Measurements from ENCODE around the gene SFMBT2. TPM values are rescaled to one million over a fixed set of nuclear protein-coding genes. Genes with fewer than 3 reads are reported as not detected.

Gene SFMBT2
- total and polyA plus RNA-seq, 5 donors from 2014 or later: 1.3 to 21.2 (median 1.6) TPM

DNA sequence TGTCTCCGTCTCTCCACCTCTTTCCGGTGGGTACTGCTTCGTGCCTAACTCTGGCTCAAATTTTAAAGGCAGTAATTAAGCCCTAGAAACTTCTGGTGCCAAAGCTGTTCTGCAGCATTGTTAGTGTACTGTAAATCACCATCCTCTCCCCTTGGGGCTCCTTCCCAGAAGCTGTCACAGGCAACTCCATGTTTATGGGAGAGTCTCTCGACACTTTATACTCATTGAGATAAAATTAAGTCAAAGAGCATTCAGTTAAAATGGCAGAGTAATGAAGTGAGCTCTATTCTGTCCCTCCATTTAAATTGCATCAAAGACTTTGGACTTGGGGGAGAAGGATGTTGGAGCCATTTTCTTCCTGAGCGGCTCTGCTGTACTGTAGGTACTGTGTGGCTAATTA, 274.8 kb downstream of the SFMBT2 start:
- Mint-ChIP-seq H3K4me3 (no peak overlapping the region), H3K27ac (no peak overlapping the region), H3K9me3 (peaks cover 0 to 2% (median 0%) of the 10 kb centered on the region in 7 donors), H3K36me3 (peaks cover 8% of the 10 kb centered on the region), H3K4me1 (peaks cover 0 to 8% (median 0%) of the 10 kb centered on the region in 4 donors), H3K27me3 (peaks cover 23% of the 10 kb centered on the region)
- ATAC-seq (ENCODE audit: low read depth in 2 of 2): no peak
- H3K36me3 ChIP-seq (ENCODE audit: control insufficient read depth, insufficient read depth, low read length): no peaks in the 10 kb centered on the region
- H3K27me3 ChIP-seq (ENCODE audit: control insufficient read depth, insufficient read depth, low read length): peaks cover 2% of the 10 kb centered on the region
- H3K4me1 ChIP-seq (ENCODE audit: control insufficient read depth, insufficient read depth, low read length, poor library complexity, severe bottlenecking): no peaks in the 10 kb centered on the region
- no peak overlapping the region for H3K27ac ChIP-seq (ENCODE audit: insufficient read depth, low read length, poor library complexity, severe bottlenecking)
- DNase-seq: no peak
- H3K4me3 ChIP-seq (ENCODE audit: low read depth, low read length): no peak overlapping the region
- H3K9me3 ChIP-seq (ENCODE audit: control insufficient read depth in 2 of 2, low read length in 2 of 2): no peaks in the 10 kb centered on the region

DNA sequence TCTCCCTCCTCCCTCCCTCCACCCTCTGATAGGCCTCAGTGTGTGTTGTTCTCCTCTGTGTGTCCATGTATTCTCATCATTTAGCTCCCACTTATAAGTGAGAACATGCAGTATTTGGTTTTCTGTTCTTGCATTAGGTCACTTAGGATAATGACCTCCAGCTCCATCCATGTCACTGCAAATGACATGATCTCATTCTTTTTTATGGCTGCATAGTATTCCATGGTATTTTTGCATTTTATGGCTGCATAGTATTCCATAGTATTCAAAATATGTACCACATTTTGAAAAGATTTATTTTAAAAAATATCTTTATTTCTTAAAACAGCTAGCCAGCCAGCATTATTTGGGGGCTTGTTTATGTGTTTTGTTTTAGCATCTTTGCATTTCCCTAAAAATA, 275.6 kb downstream of the SFMBT2 start:
- Mint-ChIP-seq H3K27ac (no peak overlapping the region), H3K36me3 (peaks cover 8% of the 10 kb centered on the region), H3K27me3 (peaks cover 23% of the 10 kb centered on the region), H3K9me3 (peaks cover 0 to 2% (median 0%) of the 10 kb centered on the region in 7 donors), H3K4me3 (no peak overlapping the region), H3K4me1 (peaks cover 0 to 8% (median 0%) of the 10 kb centered on the region in 4 donors)
- H3K4me1 ChIP-seq (ENCODE audit: control insufficient read depth, insufficient read depth, low read length, poor library complexity, severe bottlenecking): no peaks in the 10 kb centered on the region
- H3K27ac ChIP-seq (ENCODE audit: insufficient read depth, low read length, poor library complexity, severe bottlenecking): no peak overlapping the region
- peaks cover 2% of the 10 kb centered on the region for H3K27me3 ChIP-seq (ENCODE audit: control insufficient read depth, insufficient read depth, low read length)
- no peaks in the 10 kb centered on the region for H3K9me3 ChIP-seq (ENCODE audit: control insufficient read depth in 2 of 2, low read length in 2 of 2)
- H3K36me3 ChIP-seq (ENCODE audit: control insufficient read depth, insufficient read depth, low read length): no peaks in the 10 kb centered on the region
- no peak overlapping the region for H3K4me3 ChIP-seq (ENCODE audit: low read depth, low read length)
- ATAC-seq (ENCODE audit: low read depth in 2 of 2) (no peak), DNase-seq (no peak)

DNA sequence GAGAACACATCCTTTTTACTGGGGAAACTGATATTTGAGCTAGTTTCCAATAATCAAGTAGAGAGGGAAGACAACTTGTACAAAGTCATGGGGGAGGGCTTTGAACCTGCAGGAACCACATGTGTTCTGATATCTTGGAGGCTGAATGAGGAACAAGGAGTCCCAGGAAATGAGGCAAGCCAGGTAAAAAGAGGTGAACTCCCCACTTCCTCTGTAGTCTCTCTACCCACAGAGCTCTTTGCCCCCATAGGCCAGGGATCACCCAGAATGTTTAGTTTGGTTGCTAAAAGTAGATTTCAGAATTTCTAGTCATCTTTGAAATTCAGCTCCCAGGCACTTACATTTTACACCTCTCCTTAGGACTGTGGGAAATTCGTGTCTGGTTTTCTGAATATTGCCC, 276.4 kb downstream of the SFMBT2 start:
- Histone ChIP-seq H3K27ac (ENCODE audit: insufficient read depth, low read length, poor library complexity, severe bottlenecking) (no peak overlapping the region), H3K27me3 (ENCODE audit: control insufficient read depth, insufficient read depth, low read length) (peaks cover 2% of the 10 kb centered on the region), H3K4me1 (ENCODE audit: control insufficient read depth, insufficient read depth, low read length, poor library complexity, severe bottlenecking) (no peaks in the 10 kb centered on the region), H3K4me3 (ENCODE audit: low read depth, low read length) (no peak overlapping the region), H3K36me3 (ENCODE audit: control insufficient read depth, insufficient read depth, low read length) (no peaks in the 10 kb centered on the region), H3K9me3 (ENCODE audit: control insufficient read depth in 2 of 2, low read length in 2 of 2) (no peaks in the 10 kb centered on the region)
- ATAC-seq (ENCODE audit: low read depth in 2 of 2) (no peak), DNase-seq (no peak)
- Mint-ChIP-seq H3K36me3 (peaks cover 8% of the 10 kb centered on the region), H3K4me1 (peaks cover 0 to 8% (median 0%) of the 10 kb centered on the region in 4 donors), H3K27me3 (peaks cover 23% of the 10 kb centered on the region), H3K4me3 (no peak overlapping the region), H3K27ac (no peak overlapping the region), H3K9me3 (peaks cover 0 to 2% (median 0%) of the 10 kb centered on the region in 7 donors)

DNA sequence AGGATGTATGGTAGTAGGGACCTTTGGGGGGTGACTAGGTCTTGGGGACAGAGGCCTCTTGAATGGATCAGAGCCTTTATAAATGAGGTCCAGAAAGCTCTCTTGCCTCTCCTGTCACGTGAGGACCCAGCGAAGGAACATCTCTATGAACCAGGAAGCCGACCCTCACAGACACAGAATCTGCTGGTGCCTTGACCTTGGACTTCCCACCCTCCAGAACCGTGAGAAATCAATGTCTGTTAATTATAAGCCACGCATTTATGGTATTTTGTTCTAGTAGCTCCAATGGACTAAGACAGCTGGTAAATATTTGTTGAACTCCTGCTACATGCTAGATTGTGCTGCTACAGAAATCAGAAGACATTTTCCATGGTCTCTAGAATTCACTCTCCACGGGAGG, 276.9 kb downstream of the SFMBT2 start:
- H3K36me3 ChIP-seq (ENCODE audit: control insufficient read depth, insufficient read depth, low read length): no peaks in the 10 kb centered on the region
- H3K4me1 Mint-ChIP-seq: peaks cover 0 to 8% (median 0%) of the 10 kb centered on the region in 4 donors
- H3K4me3 ChIP-seq (ENCODE audit: low read depth, low read length): no peak overlapping the region
- DNase-seq (no peak), ATAC-seq (ENCODE audit: low read depth in 2 of 2) (no peak)
- peaks cover 0 to 2% (median 0%) of the 10 kb centered on the region in 7 donors for H3K9me3 Mint-ChIP-seq
- H3K9me3 ChIP-seq (ENCODE audit: control insufficient read depth in 2 of 2, low read length in 2 of 2): no peaks in the 10 kb centered on the region
- peaks cover 2% of the 10 kb centered on the region for H3K27me3 ChIP-seq (ENCODE audit: control insufficient read depth, insufficient read depth, low read length)
- H3K27ac Mint-ChIP-seq: no peak overlapping the region
- H3K27ac ChIP-seq (ENCODE audit: insufficient read depth, low read length, poor library complexity, severe bottlenecking): no peak overlapping the region
- H3K27me3 Mint-ChIP-seq: peaks cover 23% of the 10 kb centered on the region
- no peak overlapping the region for H3K4me3 Mint-ChIP-seq
- no peaks in the 10 kb centered on the region for H3K4me1 ChIP-seq (ENCODE audit: control insufficient read depth, insufficient read depth, low read length, poor library complexity, severe bottlenecking)
- peaks cover 8% of the 10 kb centered on the region for H3K36me3 Mint-ChIP-seq

DNA sequence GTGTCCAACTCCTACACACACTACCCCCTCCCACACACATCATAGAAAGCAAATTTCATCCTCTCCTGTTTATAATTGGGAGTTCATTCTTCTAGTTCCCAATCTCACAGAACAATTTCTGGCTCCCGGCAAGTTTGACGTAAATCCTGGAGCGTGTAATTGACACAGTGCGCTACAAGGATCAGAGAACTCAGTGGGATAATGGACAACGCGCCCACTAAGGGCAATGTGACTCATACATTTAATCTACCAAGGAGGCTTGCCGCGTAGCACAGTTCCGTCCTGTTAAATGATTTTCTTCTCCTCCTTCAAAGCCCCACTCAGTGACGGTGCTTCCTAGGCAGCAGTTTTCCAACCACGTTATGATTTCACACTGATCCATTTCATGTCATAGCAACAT, 277.6 kb downstream of the SFMBT2 start:
- Mint-ChIP-seq H3K9me3 (peaks cover 0 to 2% (median 0%) of the 10 kb centered on the region in 7 donors), H3K27me3 (peaks cover 23% of the 10 kb centered on the region), H3K27ac (no peak overlapping the region), H3K4me3 (no peak overlapping the region), H3K36me3 (peaks cover 8% of the 10 kb centered on the region), H3K4me1 (peaks cover 0 to 8% (median 0%) of the 10 kb centered on the region in 4 donors)
- ATAC-seq (ENCODE audit: low read depth in 2 of 2) (no peak), DNase-seq (no peak)
- H3K9me3 ChIP-seq (ENCODE audit: control insufficient read depth in 2 of 2, low read length in 2 of 2): no peaks in the 10 kb centered on the region
- no peak overlapping the region for H3K4me3 ChIP-seq (ENCODE audit: low read depth, low read length)
- H3K27me3 ChIP-seq (ENCODE audit: control insufficient read depth, insufficient read depth, low read length): peaks cover 2% of the 10 kb centered on the region
- no peaks in the 10 kb centered on the region for H3K36me3 ChIP-seq (ENCODE audit: control insufficient read depth, insufficient read depth, low read length)
- H3K4me1 ChIP-seq (ENCODE audit: control insufficient read depth, insufficient read depth, low read length, poor library complexity, severe bottlenecking): no peaks in the 10 kb centered on the region
- H3K27ac ChIP-seq (ENCODE audit: insufficient read depth, low read length, poor library complexity, severe bottlenecking): no peak overlapping the region

DNA sequence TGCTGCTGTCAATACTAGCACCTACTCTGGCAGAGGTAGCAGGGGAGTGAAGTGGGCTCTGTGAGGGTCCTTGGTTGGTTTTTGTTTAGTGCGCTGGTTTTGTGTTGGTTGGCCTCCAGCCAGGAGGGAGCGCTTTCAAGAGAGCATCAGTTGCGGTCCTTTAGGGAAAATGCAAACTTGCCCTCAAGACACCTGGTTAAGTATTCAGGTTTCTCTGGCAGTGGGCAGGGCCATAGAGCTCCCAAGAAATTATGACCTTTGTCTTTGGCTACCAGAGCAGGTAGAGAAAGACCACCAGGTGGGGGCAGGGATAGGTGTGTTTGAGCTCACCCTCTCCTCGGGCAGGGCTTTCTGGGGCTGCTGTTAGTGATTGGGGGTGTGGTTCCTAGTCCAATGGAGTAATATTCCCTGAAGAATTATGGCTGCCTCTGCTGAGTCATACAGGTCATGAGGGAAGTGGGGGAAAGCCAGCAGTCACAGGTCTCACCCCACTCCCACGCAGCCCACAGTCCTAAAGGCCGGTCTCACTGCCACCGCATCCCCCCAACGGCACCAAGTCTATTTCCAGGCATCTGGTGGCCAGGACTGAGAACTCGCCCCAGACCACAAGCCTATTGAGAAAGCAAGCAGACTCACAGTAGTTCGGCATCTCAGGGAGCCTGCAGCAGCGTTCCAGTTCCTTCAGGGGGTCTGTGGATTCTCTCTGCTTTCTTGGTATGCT, 280.5 kb downstream of the SFMBT2 start:
- peaks cover 0 to 2% (median 0%) of the 10 kb centered on the region in 7 donors for H3K9me3 Mint-ChIP-seq
- no peak overlapping the region for H3K4me3 Mint-ChIP-seq
- peaks cover 8% of the 10 kb centered on the region for H3K36me3 Mint-ChIP-seq
- peaks cover 0 to 8% (median 0%) of the 10 kb centered on the region in 4 donors for H3K4me1 Mint-ChIP-seq
- H3K27ac Mint-ChIP-seq: no peak overlapping the region
- H3K27me3 ChIP-seq (ENCODE audit: control insufficient read depth, insufficient read depth, low read length): peaks cover 4% of the 10 kb centered on the region
- H3K4me3 ChIP-seq (ENCODE audit: low read depth, low read length): no peak overlapping the region
- ATAC-seq (ENCODE audit: low read depth in 2 of 2) (no peak), DNase-seq (no peak)
- no peak overlapping the region for H3K27ac ChIP-seq (ENCODE audit: insufficient read depth, low read length, poor library complexity, severe bottlenecking)
- H3K4me1 ChIP-seq (ENCODE audit: control insufficient read depth, insufficient read depth, low read length, poor library complexity, severe bottlenecking): no peaks in the 10 kb centered on the region
- no peaks in the 10 kb centered on the region for H3K9me3 ChIP-seq (ENCODE audit: control insufficient read depth in 2 of 2, low read length in 2 of 2)
- H3K36me3 ChIP-seq (ENCODE audit: control insufficient read depth, insufficient read depth, low read length): no peaks in the 10 kb centered on the region
- H3K27me3 Mint-ChIP-seq: peaks cover 17% of the 10 kb centered on the region

DNA sequence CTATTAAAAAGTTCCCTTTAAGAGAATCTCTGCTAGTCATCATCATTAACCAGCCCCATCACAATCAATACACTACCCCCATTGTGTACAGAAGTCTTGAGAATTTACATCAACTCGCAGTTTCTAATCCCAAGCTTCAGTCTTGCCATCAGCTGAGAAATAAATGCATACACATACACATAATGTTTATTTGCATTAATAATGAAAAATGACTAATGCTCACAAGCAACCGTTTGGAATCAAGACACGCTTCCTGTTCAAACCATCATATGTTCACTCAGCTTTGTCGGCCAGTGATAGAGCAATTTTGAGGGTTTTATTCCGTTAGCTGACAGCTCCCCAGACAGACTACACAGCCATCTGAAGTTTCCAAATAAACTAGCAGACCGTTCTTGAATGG, 287.1 kb downstream of the SFMBT2 start:
- Mint-ChIP-seq H3K4me3 (no peak overlapping the region), H3K4me1 (peaks cover 0 to 8% (median 6%) of the 10 kb centered on the region in 4 donors), H3K9me3 (no peaks in the 10 kb centered on the region), H3K36me3 (no peaks in the 10 kb centered on the region), H3K27me3 (peaks cover 37% of the 10 kb centered on the region), H3K27ac (no peak overlapping the region)
- Histone ChIP-seq H3K4me1 (ENCODE audit: control insufficient read depth, insufficient read depth, low read length, poor library complexity, severe bottlenecking) (peaks cover 5% of the 10 kb centered on the region), H3K4me3 (ENCODE audit: low read depth, low read length) (no peak overlapping the region), H3K36me3 (ENCODE audit: control insufficient read depth, insufficient read depth, low read length) (no peaks in the 10 kb centered on the region), H3K27me3 (ENCODE audit: control insufficient read depth, insufficient read depth, low read length) (peaks cover 5% of the 10 kb centered on the region), H3K27ac (ENCODE audit: insufficient read depth, low read length, poor library complexity, severe bottlenecking) (no peak overlapping the region), H3K9me3 (ENCODE audit: control insufficient read depth in 2 of 2, low read length in 2 of 2) (no peaks in the 10 kb centered on the region)
- no peak for DNase-seq
- ATAC-seq (ENCODE audit: low read depth in 2 of 2): no peak

DNA sequence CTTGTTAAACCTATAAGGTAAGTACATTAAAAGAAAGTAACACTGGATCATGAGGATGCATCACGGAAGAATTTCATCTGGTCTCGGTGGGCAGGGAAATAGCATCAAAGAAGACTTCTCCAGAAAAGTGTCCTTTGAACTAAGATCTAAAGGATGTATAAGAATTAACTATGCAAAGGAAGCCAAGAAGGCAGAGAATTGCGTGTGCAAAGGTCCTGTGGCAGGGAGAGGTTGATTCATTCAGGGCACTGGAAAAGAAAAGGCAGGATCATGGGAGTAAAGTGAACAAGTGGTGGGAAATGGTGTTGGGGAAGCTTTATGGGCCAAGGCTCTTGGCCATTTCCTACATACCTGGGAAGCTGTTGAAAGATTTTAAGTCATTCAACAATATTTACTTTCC, 288.3 kb downstream of the SFMBT2 start:
- no peaks in the 10 kb centered on the region for H3K9me3 ChIP-seq (ENCODE audit: control insufficient read depth in 2 of 2, low read length in 2 of 2)
- no peak overlapping the region for H3K27ac ChIP-seq (ENCODE audit: insufficient read depth, low read length, poor library complexity, severe bottlenecking)
- H3K9me3 Mint-ChIP-seq: no peaks in the 10 kb centered on the region
- no peak overlapping the region for H3K4me3 ChIP-seq (ENCODE audit: low read depth, low read length)
- H3K27ac Mint-ChIP-seq: peak overlapping the region in 2 of 3 donors; percentile 33 to 42
- H3K27me3 ChIP-seq (ENCODE audit: control insufficient read depth, insufficient read depth, low read length): peaks cover 5% of the 10 kb centered on the region
- ATAC-seq (ENCODE audit: low read depth in 2 of 2) (no peak), DNase-seq (no peak)
- H3K4me1 Mint-ChIP-seq: peaks cover 0 to 8% (median 6%) of the 10 kb centered on the region in 4 donors
- peaks cover 44% of the 10 kb centered on the region for H3K27me3 Mint-ChIP-seq
- H3K4me3 Mint-ChIP-seq: no peak overlapping the region
- no peaks in the 10 kb centered on the region for H3K36me3 Mint-ChIP-seq
- H3K36me3 ChIP-seq (ENCODE audit: control insufficient read depth, insufficient read depth, low read length): no peaks in the 10 kb centered on the region
- H3K4me1 ChIP-seq (ENCODE audit: control insufficient read depth, insufficient read depth, low read length, poor library complexity, severe bottlenecking): peaks cover 5% of the 10 kb centered on the region
